Measurements from ENCODE around the gene STYXL1.
A peak's percentile ranks its signal among the peaks of the same experiment; 100 is the strongest.
"Not testable (repeated sequence)": the region's sequence is repeated elsewhere in the genome, so short reads cannot be mapped to it uniquely, and the experiment has no call there.

STYXL1 gene

GRCh38 chr7:76023002-76023401 is 24.8 kb downstream of the STYXL1 start:
- no peak for DNase-seq

GRCh38 chr7:76022026-76022780 is 25.6 kb downstream of the STYXL1 start:
- no peak for DNase-seq

- DNase-seq = peak; percentile 35
Measured at GRCh38 chr7:76020031-76020714, 27.6 kb downstream of the STYXL1 start.

- not testable (repeated sequence) for DNase-seq
Measured at GRCh38 chr7:76018520-76018919, 29.3 kb downstream of the STYXL1 start.

GRCh38 chr7:76016191-76016947 is 31.4 kb downstream of the STYXL1 start:
- no peak for DNase-seq

DNA sequence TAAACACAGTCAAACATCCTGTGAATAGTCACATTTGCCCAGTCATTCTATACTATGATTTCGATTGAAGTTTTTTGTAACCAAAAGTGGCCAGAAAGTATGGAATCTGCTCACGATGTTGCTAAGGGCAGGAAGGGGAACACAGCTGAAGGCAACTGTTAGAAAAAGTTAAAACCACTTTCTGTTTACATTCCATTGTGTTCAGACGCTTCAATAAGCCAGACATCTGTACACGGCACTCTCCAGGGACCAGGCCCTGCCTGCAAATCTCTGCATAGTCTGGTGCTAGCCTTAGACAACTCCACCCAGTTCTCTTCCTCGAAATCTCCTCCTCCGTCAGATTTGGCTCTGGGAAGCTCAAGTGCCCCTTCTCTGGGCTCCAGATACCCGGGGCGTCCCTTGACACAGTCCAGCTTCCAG is 36.3 kb downstream of the STYXL1 start:
- DNase-seq = peak; percentile 67

- no peak for DNase-seq
Measured at GRCh38 chr7:76009672-76010600, 37.9 kb downstream of the STYXL1 start.

- no peak for DNase-seq
Measured at GRCh38 chr7:76008156-76008687, 39.6 kb downstream of the STYXL1 start.

- not testable (repeated sequence) for DNase-seq
Measured at GRCh38 chr7:76005004-76005403, 42.8 kb downstream of the STYXL1 start.

GRCh38 chr7:76003351-76003750 is 44.4 kb downstream of the STYXL1 start:
- DNase-seq = no peak

- DNase-seq = no peak
Measured at GRCh38 chr7:76002822-76003221, 45.0 kb downstream of the STYXL1 start.

GRCh38 chr7:76002139-76002538 is 45.7 kb downstream of the STYXL1 start:
- DNase-seq = no peak

- no peak for DNase-seq
Measured at GRCh38 chr7:76000566-76000965, 47.2 kb downstream of the STYXL1 start.

DNA sequence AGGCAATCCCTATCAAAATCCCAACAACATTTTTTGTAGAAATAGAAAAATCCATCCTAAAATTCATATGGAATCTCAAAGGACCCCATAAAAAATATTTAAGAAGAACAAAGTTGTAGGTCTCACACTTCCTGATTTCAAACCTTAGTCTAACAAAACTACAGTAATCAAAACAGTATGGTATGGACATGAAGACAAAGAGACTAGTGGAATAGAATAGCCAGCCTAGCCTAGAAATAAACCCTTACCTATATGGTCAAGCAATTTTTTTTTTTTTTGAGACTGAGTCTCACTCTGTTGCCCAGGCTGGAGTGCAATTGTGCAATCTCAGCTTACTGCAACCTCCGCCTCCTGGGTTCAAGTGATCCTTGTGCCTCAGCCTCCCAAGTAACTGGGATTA is 49.8 kb downstream of the STYXL1 start:
- no peak for DNase-seq

DNA sequence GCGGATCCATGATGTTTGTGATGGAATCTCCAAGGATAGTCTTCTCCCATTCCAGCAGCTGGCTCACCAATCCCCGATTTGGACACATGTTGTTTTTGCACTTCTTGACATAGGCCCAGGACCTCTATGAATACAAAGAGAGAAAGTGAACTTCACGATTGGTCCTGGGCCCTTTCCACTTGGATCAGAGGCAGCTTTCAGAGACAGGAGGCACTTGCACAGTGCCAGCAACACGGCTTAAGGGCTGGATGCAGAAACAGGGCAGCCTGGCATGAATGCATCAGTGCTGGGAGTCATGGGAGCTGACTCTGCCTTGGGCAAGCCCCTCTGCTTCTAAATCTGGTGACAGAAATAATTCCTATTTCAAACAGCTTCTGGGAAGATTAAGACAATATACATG is 51.3 kb downstream of the STYXL1 start:
- DNase-seq = no peak

- no peak for DNase-seq
Measured at GRCh38 chr7:75995996-75996395, 51.8 kb downstream of the STYXL1 start.

- DNase-seq = no peak
Measured at GRCh38 chr7:75995052-75995471, 52.7 kb downstream of the STYXL1 start.

- DNase-seq = peak; percentile 92
Measured at GRCh38 chr7:75994388-75995051, 53.3 kb downstream of the STYXL1 start, which contains the start of gene TMEM120A. Gene TMEM120A, minus strand, starts transcription at chr7:75994595. Its CDS starts 25 bp downstream, at chr7:75994570.

- DNase-seq = peak; percentile 49
Measured at GRCh38 chr7:75993689-75994387, 54.0 kb downstream of the STYXL1 start.

DNA sequence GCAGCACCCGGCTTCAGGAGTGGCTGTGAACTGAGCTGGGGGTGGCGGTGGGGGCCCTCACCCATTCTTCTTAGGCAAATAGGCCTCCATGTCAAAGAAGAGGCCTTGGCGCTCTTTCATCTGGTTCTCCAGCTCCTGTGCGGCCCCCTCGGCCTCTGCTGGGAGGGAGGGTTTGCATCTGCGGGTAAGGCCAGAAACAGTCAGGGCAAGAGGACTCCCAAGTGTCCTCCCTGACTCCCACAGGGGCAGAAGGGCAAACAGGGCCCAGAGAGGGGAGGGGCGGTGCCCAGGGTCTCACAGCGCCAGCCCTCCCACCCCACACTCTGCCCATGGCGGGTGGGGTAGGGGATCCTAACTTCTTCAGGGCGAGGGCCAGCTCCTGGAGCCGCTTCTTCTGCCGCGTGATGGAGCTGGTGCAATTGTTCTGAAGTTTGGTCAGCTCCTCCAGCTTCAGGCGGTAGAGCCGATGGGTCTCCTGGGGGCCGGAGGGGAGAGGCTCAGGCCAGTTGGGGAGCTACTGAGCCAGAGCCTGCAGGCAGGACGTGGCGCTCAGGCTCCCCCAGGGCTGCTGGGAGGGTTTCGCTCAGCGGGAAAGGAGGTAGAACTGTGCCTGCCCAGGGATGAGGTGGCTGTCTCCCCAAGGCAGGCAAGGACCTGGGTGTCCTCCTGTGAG is 55.6 kb downstream of the STYXL1 start:
- no peak for DNase-seq

All from fibroblast of skin of abdomen (primary cell).